ENCODE measurements around the gene RTN1. TPM values are rescaled to one million over a fixed set of nuclear protein-coding genes. Genes with fewer than 3 reads are reported as not detected.

The RTN1 gene
- total RNA-seq, 1 experiment from 2014 or later: 0.63 TPM

DNA sequence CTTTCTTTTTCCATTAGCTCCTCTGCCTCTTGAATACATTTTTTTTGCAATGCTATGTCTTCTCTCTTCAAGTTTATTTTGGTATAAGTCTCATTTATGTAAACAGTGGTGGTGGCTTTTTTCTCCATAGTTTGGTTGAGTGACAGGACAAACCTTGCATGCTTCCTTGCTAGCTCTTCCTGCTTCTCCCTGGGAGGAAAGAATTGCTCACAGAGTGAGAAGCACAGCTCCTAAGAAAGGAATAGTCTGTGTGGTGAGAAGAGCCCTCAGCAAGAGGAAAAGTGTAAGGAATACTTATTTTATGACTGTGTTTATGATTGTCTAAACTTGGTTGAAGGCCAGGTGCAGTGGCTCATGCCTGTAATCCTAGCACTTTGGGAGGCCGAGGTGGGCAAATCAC is 305.5 kb downstream of the RTN1 start:
- DNase-seq (ENCODE audit: low read depth): no peak

DNA sequence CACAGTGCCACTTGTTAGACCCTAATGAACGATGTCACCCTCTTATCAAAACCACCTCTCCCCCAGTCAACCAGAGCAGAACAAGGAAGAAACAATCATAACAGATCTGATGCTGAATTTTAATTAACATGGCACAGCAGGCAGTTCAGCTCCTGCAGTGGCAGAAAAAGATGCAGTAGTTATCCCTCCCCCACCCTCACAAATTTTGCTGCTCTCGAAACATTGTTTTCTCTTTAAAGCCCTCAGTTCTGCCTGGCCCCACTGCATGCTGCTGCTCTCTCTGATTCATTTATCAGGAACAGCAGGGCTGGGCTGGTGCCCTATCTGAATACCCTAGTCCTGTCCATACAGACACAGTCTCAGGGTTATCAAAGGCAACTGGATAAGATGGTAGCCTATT is 306.2 kb downstream of the RTN1 start:
- no peak for DNase-seq (ENCODE audit: low read depth)

DNA sequence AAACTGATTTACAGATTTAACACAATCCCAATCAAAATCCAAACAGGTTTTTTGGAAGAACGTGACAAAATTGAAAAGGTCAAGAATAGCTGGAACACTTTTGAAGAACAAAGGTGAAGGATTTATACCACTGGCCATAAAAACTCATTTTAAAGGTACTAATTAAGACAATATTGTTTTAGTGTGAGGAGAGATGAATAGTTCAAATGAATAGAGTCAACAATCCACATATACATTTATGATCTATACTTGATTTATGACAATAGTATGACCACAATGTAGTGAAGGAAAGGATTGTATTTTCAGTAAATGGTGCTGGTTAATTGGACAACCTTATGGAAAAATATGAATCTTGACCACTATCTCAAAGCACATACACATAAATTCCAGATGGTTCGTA is 323.3 kb downstream of the RTN1 start:
- no peak for DNase-seq (ENCODE audit: low read depth)

Other genes with a start within 250 kb of the RTN1 start
- gene LRRC9, start 49.4 kb upstream of the RTN1 start, total RNA-seq (2014; rRNA removed): not detected in 2 replicates
- gene PCNX4, start 221.1 kb upstream of the RTN1 start, total RNA-seq (2014; rRNA removed): 104 and 114 TPM in 2 replicates